Measurements from ENCODE around the gene NEUROG3. TPM values are rescaled to one million over a fixed set of nuclear protein-coding genes. Genes with fewer than 3 reads are reported as not detected.

NEUROG3 gene, protein sequence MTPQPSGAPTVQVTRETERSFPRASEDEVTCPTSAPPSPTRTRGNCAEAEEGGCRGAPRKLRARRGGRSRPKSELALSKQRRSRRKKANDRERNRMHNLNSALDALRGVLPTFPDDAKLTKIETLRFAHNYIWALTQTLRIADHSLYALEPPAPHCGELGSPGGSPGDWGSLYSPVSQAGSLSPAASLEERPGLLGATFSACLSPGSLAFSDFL
- total RNA-seq (2016; rRNA removed; fragmentation: Illumina TruSeq; extraction: Trizol) (not detected in 2 replicates), polyA plus RNA-seq (2011; rRNA removed) (not detected in 2 replicates), polyA minus RNA-seq (2011; rRNA and poly(A)+ RNA removed; ENCODE audit: low replicate concordance) (not detected in 2 replicates), Bru-seq, nascent RNA (not detected), BruChase-seq, experiment 1, labeled RNA remaining after a 6-hour chase (not detected), BruChase-seq, experiment 2, labeled RNA remaining after a 2-hour chase (not detected)
- total RNA-seq (2016; cell fraction: cytosol; rRNA removed; fragmentation: Illumina TruSeq; extraction: Trizol; ENCODE audit: low read depth) = not detected in 2 replicates
- total RNA-seq (2016; cell fraction: insoluble cytoplasmic fraction; rRNA removed; fragmentation: Illumina TruSeq; extraction: Trizol) = not detected in 2 replicates
- not detected in 2 replicates for total RNA-seq (2016; cell fraction: membrane; rRNA removed; fragmentation: Illumina TruSeq; extraction: Trizol)
- total RNA-seq (2016; cell fraction: nucleus; rRNA removed; fragmentation: Illumina TruSeq; extraction: Trizol) = not detected in 2 replicates
- polyA plus RNA-seq (2011; cell fraction: cytosol; rRNA removed) = not detected in 2 replicates
- not detected in 2 replicates for polyA plus RNA-seq (2011; cell fraction: nucleus; rRNA removed)
- not detected in 2 replicates for polyA plus RNA-seq (2012)
- not detected in 2 replicates for polyA plus RNA-seq (2016; cell fraction: cytosol; fragmentation: Illumina TruSeq; extraction: Trizol; ENCODE audit: low read depth)
- polyA plus RNA-seq (2016; cell fraction: insoluble cytoplasmic fraction; fragmentation: Illumina TruSeq; extraction: Trizol; ENCODE audit: low read depth) = not detected in 2 replicates
- polyA plus RNA-seq (2016; cell fraction: membrane; fragmentation: Illumina TruSeq; extraction: Trizol; ENCODE audit: low read depth) = not detected in 2 replicates
- polyA plus RNA-seq (2016; cell fraction: nucleus; fragmentation: Illumina TruSeq; extraction: Trizol; ENCODE audit: insufficient read depth, low read depth) = not detected in 2 replicates
- polyA minus RNA-seq (2011; cell fraction: cytosol; rRNA and poly(A)+ RNA removed) = not detected in 2 replicates
- polyA minus RNA-seq (2011; cell fraction: nucleus; rRNA and poly(A)+ RNA removed) = not detected in 2 replicates
- long read RNA-seq, experiment 1 = 0 reads
- long read RNA-seq, experiment 2 = 0 reads

- in situ Hi-C loops (cut with HindIII; ENCODE audit: extremely low pct_ligation_motif_present, low pct_unique_long_range_greater_than_20kb) = no loop called here
- DNase-seq (ENCODE audit: low spot score) (no peak), ATAC-seq (peak; percentile 33), FAIRE-seq (no peak)
- BruUV-seq (replicated peaks) = no TSS peak
- POLR2A ChIA-PET = no interaction called here
- Histone ChIP-seq H3K79me2 (ENCODE audit: insufficient read depth, low read length) (no peaks in the 10 kb centered on the region), H3K27ac (ENCODE audit: extremely low read length, insufficient read depth, low read length) (no peak within 1 kb of the TSS), H3K27me3 (ENCODE audit: control insufficient read depth in 1 of 2, insufficient read depth in 2 of 2, low read length in 2 of 2) (peaks cover 6 to 66% of the 10 kb centered on the region in 2 experiments), H3K4me2 (ENCODE audit: low read depth, low read length) (no peak within 1 kb of the TSS), H3K36me3 (replicated peaks in 1 of 2; ENCODE audit: control insufficient read depth in 1 of 2, insufficient read depth in 2 of 2, low read length in 2 of 2) (no peaks in the 10 kb centered on the region), H2AFZ (ENCODE audit: low read length) (no peak within 1 kb of the TSS), H4K20me1 (ENCODE audit: insufficient read depth, low read length) (no peaks in the 10 kb centered on the region), H3K4me1 (ENCODE audit: insufficient read depth, low read length) (no peaks in the 10 kb centered on the region), H3K9me3 (ENCODE audit: low read length) (no peaks in the 10 kb centered on the region), H3K9ac (ENCODE audit: insufficient read depth, low read depth, low read length) (no peak within 1 kb of the TSS), H3K4me3 (replicated peaks in 1 of 3; ENCODE audit: insufficient read depth in 1 of 3, low read depth in 2 of 3, low read length in 3 of 3) (no peak within 1 kb of the TSS)
- no peak for TF ChIP-seq NCOA5 (CRISPR knock-in tag; IDR thresholded peaks at IDR 0.05)
- TF ChIP-seq CENPX (CRISPR knock-in tag; IDR thresholded peaks at IDR 0.05) = no peak
- CTCF ChIA-PET (ENCODE audit: low intra/inter-chr PET ratio, low total read pairs) = no interaction called here
- intact Hi-C loops (cut with micrococcal nuclease; ENCODE audit: unreplicated experiment) = no loop called here
- 64% methylated on average over 11 of the region's 53 CpGs for WGBS (ENCODE audit: low lambda C conversion rate)
These were observed at the start of gene NEUROG3 for GRCh38 chr10:69573056-69573806. Gene NEUROG3, minus strand, starts transcription at chr10:69573422. Its CDS starts 379 bp downstream, at chr10:69573043.
